Ishikawa (cell line): Measurements from ENCODE around the gene TGM3.

Source experiments
- RAD21 ChIP-seq: IDR thresholded peaks from 2 replicates; pipeline ENCODE4 v1.6.1; 2012; ENCODE audit warnings: low read depth
- TAF1 ChIP-seq: IDR thresholded peaks from 2 replicates; pipeline ENCODE4 v1.6.1; 2012; ENCODE audit warnings: low read depth, mild to moderate bottlenecking
- YY1 ChIP-seq: IDR thresholded peaks from 2 replicates; pipeline ENCODE4 v1.6.1; 2012; ENCODE audit warnings: low read depth

DNA sequence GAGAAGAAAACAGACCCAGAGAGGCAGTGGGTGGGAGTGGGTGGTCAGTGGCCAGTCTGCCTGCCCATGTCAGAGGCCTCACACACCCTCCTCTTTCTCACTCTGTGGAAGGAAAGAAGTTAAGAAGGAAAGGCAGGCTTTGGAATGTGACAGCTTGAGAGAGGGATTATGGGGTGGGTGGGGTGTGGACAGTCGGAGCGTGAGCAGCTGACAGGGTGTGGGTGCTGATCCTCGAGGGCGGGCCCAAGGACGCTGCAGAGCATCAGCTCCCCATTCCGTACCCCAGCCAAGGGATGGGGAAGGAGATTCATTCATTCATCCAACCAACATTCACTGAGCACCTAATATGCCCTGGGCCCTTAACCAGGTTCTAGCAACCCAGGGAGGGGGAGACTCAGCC is 89.7 kb downstream of the TGM3 start:
- TF ChIP-seq YY1 (no peak), TAF1 (no peak), RAD21 (no peak)
